KG1 (cell line): ENCODE data around the gene ZNF212.

ENCODE experiments used
- DNase-seq: peaks from one replicate; lab custom pipeline; 2025; lab: John Stamatoyannopoulos, UW

Gene ZNF212

DNA sequence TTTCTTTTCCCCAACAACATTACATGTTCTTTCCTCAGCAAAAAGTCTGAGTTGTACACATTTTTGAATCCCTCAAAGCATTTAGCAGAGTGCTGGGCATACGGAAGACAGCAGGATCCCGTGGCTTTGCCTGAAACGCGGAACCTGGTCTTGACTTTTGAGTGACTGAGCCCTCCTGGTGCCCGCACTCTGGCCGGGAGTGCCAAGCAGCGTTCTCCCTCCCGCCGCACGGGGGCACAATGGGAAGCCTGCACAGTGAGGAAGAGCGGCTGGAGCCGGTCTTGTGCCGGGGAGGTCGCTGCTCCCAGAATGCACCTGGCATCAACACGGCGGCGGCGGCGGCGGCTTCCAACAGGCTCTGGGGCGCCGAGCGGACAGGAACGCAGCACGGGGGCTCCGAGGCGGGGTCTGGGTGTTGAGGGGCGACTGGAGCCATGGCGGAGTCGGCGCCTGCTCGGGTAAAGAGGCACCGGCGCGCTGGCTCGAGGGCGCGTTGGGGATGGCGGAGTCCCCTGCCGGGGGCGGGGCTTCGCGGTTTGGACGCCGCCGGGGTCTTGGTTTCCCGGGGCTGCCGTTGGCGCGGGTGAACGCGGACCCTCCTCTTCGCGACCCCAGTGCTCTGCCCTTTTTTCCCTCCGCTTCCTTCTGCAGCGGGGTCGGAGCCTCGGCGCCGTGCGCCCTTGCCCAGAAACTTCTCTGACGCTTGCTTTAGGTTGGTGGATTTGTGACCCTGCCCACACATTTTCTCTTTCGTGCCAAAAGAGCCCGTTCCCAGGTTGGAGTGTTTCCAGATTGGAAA is at the start of gene ZNF212:
ZNF212 (plus strand) TSS at position 307 of the 799 bp plus-strand sequence; CDS start at position 435, 128 bp downstream.
- DNase-seq, result peak; percentile 11

DNA sequence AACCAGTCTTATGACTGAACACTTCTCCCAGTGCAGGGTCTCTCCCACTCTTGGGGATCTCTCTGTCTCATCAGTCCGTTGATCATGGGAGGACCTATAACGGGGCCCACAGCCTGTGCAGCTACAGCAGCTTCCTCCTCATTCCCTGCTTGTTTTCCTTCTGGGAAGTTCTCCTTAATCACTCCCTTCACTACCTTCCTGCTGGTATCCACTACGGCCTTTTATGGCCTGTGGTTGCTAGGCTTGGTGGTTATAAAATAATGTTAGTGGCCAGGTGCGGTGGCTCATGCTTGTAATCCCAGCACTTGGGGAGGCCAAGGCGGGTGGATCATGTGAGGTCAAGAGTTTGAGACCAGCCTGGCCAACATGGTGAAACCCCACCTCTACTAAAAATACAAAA is 47.6 kb upstream of the ZNF212 start:
- no peak for DNase-seq

DNA sequence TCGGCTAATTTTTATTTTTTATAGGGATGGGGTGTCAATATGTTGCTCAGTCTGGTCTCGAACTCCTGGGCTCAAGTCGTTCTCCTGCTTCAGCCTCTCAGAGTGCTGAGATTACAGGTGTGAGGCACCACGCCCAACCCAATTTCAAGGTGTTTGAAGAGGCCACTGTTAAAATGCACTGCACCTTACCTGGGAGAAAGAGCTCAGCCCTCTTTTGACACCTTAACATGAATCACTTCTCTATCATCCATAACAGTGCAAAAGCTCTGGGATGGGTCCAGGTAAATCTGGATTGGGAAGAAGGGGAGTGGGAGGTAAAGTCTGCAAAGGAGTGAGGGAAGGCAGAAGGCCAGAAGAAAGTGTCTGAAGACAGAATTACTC is 44.7 kb upstream of the ZNF212 start:
- no peak for DNase-seq

DNA sequence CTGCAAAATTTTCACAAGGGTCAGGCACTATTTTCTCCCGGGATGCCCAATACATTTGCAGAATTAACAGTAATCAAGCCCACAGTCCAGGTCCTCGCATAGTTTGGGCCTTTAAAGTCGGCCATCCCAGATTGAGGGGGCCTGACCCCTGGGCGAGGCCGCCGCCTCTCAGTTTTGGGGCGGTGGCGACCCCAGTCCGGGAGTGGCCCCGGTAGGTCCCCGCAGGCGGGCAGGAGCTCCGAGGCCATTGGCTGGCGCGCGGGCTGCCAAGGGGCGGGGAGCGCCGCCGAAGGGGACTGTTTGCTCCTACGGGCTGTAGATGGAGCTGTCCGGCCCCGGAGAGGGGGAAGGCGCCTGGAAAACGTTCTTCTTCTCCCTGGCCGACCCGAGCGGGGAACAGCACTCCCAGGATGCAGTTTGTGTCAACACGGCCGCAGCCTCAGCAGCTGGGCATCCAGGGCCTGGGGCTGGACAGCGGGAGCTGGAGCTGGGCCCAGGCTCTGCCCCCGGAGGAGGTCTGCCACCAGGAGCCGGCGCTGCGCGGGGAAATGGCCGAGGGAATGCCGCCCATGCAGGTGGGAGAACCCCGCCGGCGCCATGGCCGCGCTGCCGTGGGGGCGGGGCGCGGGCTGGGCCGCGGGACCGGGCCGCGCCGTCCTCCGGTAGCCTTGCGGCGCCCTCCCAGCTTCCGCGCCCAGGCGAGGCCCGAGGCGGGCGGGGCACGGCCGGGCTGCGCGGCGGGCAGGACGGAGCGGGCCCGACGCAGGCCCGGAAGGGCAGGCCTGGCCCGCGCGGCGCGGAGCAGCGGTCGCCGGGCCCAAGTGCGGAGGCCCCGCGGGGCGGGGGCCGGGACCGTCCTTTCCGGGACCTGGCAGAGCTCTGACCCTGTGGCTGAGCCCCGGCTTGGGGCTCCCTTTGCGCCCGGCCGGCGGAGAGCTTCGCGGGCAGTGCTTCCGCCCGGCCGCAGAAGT is 44.0 kb upstream of the ZNF212 start, which contains the start of gene ZNF282:
ZNF282 (plus strand) TSS at position 367 of the 971 bp plus-strand sequence; CDS start at position 411, 44 bp downstream.
- peak; percentile 25 for DNase-seq

DNA sequence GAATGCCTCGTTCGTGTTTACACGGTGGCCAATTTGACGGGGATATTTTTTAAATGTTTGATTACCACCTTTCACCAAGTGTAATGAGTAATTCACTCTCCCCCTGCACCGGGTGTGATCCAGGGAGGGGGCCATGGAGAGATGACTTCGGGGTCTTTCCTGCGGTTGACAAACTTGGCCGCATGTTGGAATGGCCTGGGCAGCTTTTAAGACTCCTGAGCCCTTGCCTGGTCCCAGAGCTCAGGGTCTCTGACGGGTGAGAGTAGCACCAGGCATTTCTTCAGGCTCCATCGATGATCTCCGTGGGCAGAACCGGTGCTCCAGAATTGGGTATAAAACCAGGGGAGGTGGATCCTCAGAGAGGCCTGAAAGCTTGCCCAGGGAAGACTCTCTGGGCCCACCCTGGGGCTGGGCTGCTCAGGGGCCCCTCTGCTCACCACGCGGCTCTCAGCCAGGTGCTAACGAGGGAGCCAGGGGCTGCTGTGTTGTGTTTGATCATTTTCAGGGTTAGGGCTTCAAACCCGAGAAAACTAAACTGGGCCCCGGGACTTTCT is 43.2 kb upstream of the ZNF212 start:
- no peak for DNase-seq

DNA sequence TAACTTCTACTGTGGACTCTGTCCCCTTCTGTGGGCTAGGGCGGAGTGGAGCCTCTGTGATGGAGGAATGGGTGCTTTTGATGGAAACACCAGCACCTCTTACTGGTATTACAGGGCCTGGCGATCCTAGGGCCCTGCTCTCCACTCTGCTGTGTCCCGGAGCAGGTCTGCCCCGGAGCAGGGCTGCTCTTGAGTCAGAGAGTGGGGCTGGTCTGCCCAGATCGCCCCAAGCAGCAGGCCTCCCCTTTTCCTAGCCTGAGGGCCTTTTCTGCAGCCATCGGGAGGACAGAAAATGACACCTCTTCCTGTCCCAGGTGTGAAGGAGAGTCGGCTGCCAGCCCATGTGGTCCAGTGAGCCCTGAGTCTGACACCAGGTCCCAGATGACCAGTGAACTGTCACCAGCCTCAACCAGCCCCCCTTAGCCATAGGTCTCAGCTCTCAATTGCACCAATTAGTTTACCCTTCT is 42.7 kb upstream of the ZNF212 start:
- no peak for DNase-seq

DNA sequence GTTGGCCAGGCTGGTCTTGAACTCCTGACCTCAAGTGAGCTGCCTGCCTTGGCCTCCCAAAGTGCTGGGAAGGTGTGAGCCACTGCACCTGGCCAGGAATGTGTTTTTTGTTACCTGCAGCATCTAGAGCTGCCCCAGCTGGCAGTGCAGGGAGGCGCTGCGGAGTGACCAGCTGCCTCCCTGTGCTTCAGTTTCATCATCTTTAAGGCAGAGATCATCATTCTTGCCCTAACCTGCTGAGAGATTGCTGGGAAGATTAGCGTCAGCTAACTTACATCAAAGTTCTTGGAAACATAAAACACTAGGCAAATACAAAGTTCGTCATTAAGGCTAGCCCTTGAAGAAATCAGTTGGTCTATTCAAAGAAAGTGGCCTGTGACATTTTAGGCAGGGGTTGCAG is 41.8 kb upstream of the ZNF212 start:
- no peak for DNase-seq

DNA sequence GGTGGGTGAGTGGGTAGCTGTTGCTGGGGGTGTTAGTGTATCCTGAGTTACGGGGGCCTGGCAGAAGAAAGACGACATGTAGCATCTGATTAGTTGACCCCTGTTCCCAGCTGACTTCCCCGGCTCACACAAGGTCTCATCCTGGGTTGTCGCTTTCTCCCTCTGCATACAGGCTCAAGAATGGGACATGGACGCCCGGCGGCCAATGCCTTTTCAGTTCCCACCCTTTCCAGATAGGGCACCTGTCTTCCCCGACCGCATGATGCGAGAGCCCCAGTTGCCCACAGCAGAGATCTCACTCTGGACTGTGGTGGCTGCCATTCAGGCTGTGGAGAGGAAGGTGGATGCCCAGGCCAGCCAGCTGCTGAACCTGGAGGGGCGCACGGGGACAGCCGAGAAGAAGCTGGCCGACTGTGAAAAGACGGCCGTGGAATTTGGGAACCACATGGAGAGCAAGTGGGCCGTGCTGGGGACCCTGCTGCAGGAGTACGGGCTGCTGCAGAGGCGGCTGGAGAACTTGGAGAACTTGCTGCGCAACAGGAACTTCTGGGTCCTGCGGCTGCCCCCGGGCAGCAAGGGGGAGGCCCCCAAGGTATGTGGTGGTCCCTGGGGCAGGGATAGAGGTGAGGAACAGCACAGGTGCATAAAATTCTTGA is 41.2 kb upstream of the ZNF212 start:
- DNase-seq, result no peak

DNA sequence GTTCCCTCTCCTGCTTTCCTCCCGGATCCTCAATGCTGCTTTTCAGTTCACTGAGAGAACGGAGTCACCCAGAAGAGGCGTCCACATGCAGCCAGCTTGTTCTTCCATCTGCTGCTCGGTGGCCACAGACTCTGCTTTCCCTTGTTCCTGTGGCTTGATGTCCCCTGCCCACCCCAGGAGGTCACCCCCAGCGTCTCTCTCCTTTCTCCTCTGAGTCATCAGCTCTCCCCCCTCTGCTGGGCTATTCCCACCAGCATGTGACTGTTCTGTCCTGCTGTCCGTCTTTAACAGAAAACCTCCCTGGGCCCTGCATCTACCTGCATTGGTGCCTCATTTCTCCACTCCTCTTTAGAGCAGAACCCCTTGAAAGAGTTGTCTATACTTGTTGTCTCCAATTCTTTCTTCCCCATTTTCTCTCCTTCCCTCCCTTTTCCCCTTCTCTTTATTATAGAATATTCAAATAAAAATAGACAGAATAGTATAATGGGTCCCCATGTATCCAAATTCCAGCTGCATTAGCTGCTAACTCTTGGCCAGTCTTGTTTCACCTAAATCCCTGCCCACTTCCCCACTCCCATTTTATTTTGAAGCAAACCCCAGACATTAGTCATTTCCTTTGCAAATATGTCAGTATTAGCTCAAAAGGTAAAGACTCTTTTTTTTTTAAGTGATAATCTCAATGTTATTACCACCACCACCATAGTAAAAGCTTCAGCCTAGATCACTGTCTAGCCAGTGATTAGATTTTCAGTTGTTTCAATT is 40.0 kb upstream of the ZNF212 start:
- DNase-seq, result no peak

DNA sequence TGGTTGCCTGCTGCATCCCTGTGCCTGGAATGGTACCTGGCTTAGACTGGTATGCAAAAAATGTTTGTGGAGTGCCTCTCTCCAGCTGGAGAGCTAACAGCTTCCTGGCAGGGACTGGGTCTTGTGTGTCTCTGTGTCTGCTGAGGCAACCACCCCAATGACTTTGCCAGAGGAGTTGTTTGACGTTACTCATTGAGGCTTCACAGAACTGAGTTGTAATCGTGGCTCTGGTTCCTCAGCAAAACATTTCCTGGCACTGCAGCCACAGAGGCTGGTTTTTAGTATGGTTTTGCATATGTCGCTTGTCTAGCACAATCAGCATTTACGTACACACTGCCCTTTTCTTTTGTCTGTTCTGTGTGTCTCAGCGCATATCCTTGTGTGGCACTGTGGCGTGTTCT is 36.6 kb upstream of the ZNF212 start:
- no peak for DNase-seq

DNA sequence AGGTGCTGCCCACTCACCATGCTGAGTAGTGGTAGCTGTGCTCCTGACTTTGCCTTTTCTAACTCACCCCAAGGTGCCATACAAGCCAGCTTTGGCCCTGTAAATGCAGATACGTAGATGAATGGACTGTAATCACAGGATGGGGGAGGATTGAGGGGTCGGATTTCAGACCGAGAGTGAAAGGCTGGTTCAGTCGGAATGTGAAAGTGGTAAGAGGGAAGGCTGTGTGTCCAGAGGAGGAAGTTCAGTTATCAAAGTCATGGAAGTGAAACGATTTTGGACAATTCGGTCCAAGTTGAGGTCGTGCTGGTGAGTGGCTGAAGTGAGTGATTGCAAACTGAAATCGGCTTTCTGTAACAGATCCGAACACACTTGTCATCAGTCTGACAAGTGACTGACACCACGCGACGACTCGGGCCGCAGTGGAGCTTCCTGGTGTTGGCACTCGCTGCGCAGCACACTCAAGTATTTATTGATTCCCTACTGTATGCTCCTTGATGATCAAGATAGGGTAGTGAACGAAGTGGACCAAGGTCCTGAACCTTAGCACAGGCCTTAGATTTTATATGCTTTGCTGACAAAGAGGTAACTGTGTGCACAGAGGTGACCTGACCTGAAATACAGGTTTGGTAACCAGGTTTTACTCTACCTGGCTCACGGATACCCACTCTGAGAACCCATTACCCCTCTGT is 33.6 kb upstream of the ZNF212 start:
- DNase-seq, result no peak

DNA sequence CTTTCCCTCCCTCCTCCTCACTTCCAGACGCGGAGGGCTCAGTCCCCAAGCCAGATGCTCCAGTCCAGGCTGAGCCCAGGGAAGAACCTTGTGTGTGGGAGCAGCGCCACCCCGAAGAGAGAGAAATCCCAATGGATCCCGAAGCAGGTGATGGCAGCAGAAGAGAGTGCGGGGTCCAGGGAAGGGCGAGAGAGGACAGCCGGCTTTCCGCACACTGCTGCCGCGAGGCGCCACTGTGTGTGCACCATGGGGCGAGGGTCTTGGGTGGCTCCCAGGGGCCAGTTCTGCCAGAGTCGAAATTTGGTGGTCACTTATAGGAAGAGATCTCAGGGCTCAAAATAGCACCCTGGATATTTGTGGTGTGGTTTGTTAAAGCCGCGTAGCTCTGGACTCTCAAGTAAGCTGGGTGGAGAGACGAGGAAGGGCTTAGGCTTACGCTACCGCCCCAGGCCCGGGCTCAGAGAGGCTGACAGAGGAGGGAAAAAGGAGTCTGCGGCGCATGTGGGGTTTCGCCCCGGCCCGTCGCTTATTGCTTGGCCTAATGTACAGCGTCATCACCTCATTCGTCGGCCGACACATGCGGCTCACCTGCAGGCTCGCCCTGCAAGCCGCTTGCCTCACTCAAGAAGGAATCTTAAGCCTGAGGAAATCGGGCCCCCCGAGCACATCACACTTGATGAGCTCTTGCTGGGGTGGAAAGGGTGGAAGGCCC is 32.0 kb upstream of the ZNF212 start:
- DNase-seq, result no peak

DNA sequence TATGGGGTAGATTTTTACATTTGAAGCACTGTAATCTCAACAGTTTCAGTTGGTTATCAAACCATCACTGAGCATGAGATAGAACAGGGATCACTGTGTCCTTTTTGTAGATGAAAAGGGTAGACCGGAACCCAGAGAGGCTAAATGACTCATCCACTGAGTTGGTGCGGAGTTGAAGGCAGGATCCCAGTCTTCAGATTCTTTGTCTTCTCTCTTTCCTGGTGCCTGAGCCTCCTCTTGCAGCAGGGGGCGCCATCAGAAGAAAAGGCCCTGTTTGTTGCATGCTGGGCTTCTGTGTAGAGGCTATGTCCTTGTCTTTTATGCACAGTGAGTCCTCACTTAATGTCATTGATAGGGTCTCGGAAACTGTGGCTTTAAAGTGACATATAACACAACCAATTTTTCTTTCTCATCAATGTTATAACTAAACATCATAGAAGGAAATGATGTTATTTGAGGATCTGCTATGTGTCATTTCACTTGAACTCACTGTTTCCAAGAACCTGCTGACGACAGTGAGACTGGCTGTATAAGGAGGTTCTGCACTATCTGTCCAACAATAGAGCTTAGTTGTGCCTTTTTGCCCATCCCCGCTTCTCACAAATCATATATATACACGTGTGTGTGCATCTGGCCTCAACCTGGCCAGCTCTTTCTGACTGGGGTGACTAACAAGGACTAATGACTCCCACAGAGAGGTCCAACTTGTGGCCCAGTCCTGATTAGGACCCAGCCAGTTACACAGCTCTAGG is 29.8 kb upstream of the ZNF212 start:
- no peak for DNase-seq

DNA sequence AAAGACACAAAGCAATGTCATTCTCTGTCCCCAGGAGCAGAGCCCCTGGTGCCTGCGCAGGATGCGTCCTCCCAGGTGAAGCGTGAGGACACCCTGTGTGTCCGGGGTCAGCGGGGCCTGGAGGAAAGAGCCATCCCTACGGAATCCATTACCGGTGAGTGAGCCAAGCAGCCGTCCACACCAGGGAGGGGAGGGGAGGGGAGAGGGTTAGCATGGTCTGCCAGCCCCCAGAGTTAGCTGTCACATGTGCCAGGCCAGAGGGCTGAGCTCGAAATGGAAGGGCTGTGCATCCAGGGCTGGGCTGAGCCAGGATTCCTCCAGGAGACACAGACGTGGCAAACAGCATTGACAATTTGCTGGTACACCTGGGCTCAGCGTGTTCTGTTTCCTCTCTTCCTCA is 28.9 kb upstream of the ZNF212 start:
- DNase-seq, result no peak

DNA sequence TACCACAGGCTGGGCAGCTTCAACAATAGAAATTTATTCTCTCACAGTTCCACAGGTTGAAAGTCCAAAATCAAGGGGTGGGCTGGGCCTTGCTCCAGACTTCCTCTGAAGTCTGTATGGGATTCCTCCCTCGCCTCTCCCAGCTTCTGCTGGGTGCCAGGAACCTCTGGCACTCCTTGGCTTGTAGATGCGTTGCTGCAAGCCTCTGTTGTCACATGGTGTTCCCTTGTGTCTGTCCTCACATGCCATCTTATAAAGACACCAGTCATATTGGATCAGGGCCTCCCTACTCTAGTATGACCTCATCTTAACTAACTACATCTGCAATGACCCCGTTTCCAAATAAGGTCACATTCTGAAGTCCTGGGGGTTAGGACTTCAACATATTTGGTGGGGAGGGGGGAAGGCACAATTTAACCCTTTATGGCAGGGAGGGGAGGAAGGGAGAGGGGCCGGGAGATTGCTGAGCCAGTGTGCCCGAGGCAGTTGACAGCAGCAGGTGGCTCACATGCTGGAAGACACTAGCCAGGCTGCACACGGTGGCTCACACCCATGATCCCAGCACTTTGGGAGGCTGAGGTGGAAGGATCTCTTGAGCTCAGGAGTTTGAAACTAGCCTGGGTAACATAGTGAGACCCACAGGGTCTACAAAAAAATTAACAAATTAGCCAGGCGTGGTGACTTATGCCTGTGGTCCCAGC is 25.3 kb upstream of the ZNF212 start:
- DNase-seq, result no peak

DNA sequence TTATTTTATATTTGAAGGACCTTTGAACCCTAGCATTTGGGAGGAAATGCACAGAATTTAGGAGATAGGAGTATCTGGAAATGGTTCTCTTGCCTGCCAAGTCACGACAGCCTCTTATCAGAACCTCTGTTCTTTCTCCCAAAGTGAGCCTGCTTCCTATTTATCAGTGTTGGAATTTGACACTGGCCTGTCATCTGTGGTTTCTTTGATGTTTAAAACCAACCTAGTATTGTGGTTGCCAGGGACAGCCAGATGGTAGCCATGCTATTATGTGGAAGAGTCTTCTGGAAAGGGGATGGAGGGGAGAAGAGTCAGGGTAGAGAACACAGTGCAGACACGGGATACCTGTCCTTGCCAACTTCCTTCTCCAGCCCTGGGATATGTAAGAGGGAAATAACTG is 23.0 kb upstream of the ZNF212 start:
- no peak for DNase-seq

DNA sequence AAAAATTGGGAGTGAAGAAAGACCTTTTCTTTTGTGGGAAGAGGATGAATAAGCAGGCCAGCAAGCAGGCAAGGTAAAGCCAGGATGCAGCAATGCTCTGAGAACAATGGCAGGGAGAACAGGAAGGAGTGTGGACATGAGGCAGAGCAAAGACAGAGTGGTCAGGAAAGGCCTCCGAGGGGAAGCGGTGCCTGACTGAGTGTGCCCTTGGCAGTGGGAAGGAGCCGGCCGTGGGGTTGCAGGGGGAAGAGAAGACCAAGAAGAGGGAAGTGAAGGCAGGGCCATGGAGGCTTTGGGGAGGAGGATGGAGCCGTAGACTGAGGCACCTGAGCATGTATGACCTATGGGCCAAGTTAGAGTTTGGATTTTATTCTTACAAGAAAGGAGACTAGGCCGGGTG is 21.9 kb upstream of the ZNF212 start:
- DNase-seq, result no peak
